Endodermal cell (in vitro differentiated cells): Measurements from ENCODE around the gene MTCL1. TPM values are rescaled to one million over a fixed set of nuclear protein-coding genes. Genes with fewer than 3 reads are reported as not detected.

Source experiments
- DNase-seq: peaks from one replicate; pipeline ENCODE4 v3.0.0-alpha.2; 2017
- H3K27ac ChIP-seq: 2 replicates; pipeline ENCODE4 v1.5.1; 2013; ENCODE audit warnings: mild to moderate bottlenecking, low read depth, low read length, moderate library complexity
- H3K27me3 ChIP-seq: 2 replicates; pipeline ENCODE4 v1.6.1; 2013; ENCODE audit warnings: mild to moderate bottlenecking, low read length, moderate library complexity; ENCODE audit not compliant: insufficient read depth, control insufficient read depth, poor library complexity, severe bottlenecking
- H3K36me3 ChIP-seq: 2 replicates; pipeline ENCODE4 v1.7.0; 2013; ENCODE audit warnings: mild to moderate bottlenecking, low read length, moderate library complexity; ENCODE audit not compliant: control insufficient read depth, insufficient read depth
- H3K4me1 ChIP-seq: one replicate; pipeline ENCODE4 v1.7.0; 2013; ENCODE audit warnings: low read length; ENCODE audit not compliant: control insufficient read depth, insufficient read depth
- H3K4me3 ChIP-seq: 2 replicates; pipeline ENCODE4 v1.5.1; 2013; ENCODE audit warnings: mild to moderate bottlenecking, low read length, moderate library complexity
- H3K9ac ChIP-seq: 2 replicates; pipeline ENCODE4 v1.6.1; 2013; ENCODE audit warnings: mild to moderate bottlenecking, low read length, moderate library complexity; ENCODE audit not compliant: poor library complexity, severe bottlenecking; ENCODE audit errors: extremely low read depth
- H3K9me3 ChIP-seq: 2 replicates; pipeline ENCODE4 v1.6.1; 2013; ENCODE audit warnings: mild to moderate bottlenecking, low read length, moderate library complexity; ENCODE audit not compliant: control insufficient read depth
- H3K27ac Mint-ChIP-seq: 2 replicates; pipeline ENCODE4 v1.8.0; 2020; ENCODE audit warnings: mixed read lengths
- H3K27me3 Mint-ChIP-seq: 2 replicates; pipeline ENCODE4 v1.8.0; 2021; ENCODE audit warnings: mild to moderate bottlenecking, mixed read lengths; ENCODE audit not compliant: insufficient read depth
- H3K36me3 Mint-ChIP-seq: 2 replicates; pipeline ENCODE4 v1.8.0; 2020; ENCODE audit warnings: low read depth, mixed read lengths
- H3K4me1 Mint-ChIP-seq: 2 replicates; pipeline ENCODE4 v1.8.0; 2020; ENCODE audit warnings: mixed read lengths
- H3K4me3 Mint-ChIP-seq: 2 replicates; pipeline ENCODE4 v1.8.0; 2020; ENCODE audit warnings: mild to moderate bottlenecking, moderate library complexity, mixed read lengths
- H3K9me3 Mint-ChIP-seq: 2 replicates; pipeline ENCODE4 v1.8.0; 2020; ENCODE audit warnings: mild to moderate bottlenecking, mixed read lengths
- CTCF ChIP-seq: fragments of 200-600 bp; sonication (generic); conservative IDR thresholded peaks from 2 replicates; pipeline ENCODE4 v1.5.0; 2021; ENCODE audit warnings: antibody characterized with exemption, mild to moderate bottlenecking
- WGBS, 2 experiments: methylation state at CpG; one replicate each; pipeline versions ENCODE4 v1.1.5 to v1.1.7; 2013; ENCODE audit warnings: missing lambda C conversion rate in 2 of 2, mixed read lengths in 1 of 2; ENCODE audit not compliant: insufficient coverage in 1 of 2, insufficient read length in 1 of 2; 5-methylcytosine and 5-hydroxymethylcytosine counted together
- total RNA-seq, 2 donors: library from RNA; stranded (reverse); fragmentation: NEBNext Ultra II Directional in 1 of 2; extraction: Animal tissue kit (Norgen Biotek cat#: 25700) in 1 of 2; gene quantifications; 2 replicates in 1 of 2; 3 replicates in 1 of 2; pipeline ENCODE4 v1.2.1, GENCODE V29; 2021

The MTCL1 gene
- total RNA-seq, 2 donors from 2014 or later, result 15.0 to 26.0 TPM

GRCh38 chr18:8833480-8833879 is 128.1 kb downstream of the MTCL1 start:
- no peak for TF ChIP-seq CTCF
- Mint-ChIP-seq H3K4me1 (no peaks in the 10 kb centered on the region), H3K36me3 (peaks cover 6% of the 10 kb centered on the region), H3K4me3 (no peak overlapping the region), H3K27ac (no peak overlapping the region), H3K9me3 (peaks cover 20% of the 10 kb centered on the region), H3K27me3 (no peaks in the 10 kb centered on the region)
- WGBS, 2 experiments, result 92 to 100% methylated on average over 1 to 2 of the region's 2 CpGs
- Histone ChIP-seq H3K27me3 (no peaks in the 10 kb centered on the region), H3K27ac (no peak overlapping the region), H3K9me3 (peaks cover 26% of the 10 kb centered on the region), H3K4me1 (no peaks in the 10 kb centered on the region), H3K4me3 (no peak overlapping the region), H3K9ac (no peak overlapping the region), H3K36me3 (no peaks in the 10 kb centered on the region)
- DNase-seq, result no peak

GRCh38 chr18:8834881-8835280 is 129.5 kb downstream of the MTCL1 start:
- Mint-ChIP-seq H3K4me3 (no peak overlapping the region), H3K36me3 (peaks cover 6% of the 10 kb centered on the region)

GRCh38 chr18:8835521-8835953 is 130.2 kb downstream of the MTCL1 start:
- H3K4me3 ChIP-seq, result no peak overlapping the region
- WGBS, 2 experiments, result 83 to 95% methylated on average over 2 to 3 of the region's 3 CpGs
- H3K27ac Mint-ChIP-seq, result no peak overlapping the region

More at GRCh38 chr18:8834881-8835280, 129.5 kb downstream of the MTCL1 start:
- DNase-seq, result no peak
- TF ChIP-seq CTCF, result no peak
- Histone ChIP-seq H3K4me3 (no peak overlapping the region), H3K36me3 (no peaks in the 10 kb centered on the region), H3K9ac (no peak overlapping the region), H3K4me1 (no peaks in the 10 kb centered on the region), H3K27me3 (no peaks in the 10 kb centered on the region), H3K27ac (no peak overlapping the region), H3K9me3 (peaks cover 26% of the 10 kb centered on the region)
- H3K4me1 Mint-ChIP-seq, result peaks cover 5% of the 10 kb centered on the region
- WGBS, 2 experiments, result 96 to 97% methylated on average over 6 of the region's 6 CpGs
- no peak overlapping the region for H3K27ac Mint-ChIP-seq
- H3K9me3 Mint-ChIP-seq, result peaks cover 20% of the 10 kb centered on the region
- no peaks in the 10 kb centered on the region for H3K27me3 Mint-ChIP-seq

More at GRCh38 chr18:8835521-8835953, 130.2 kb downstream of the MTCL1 start:
- Mint-ChIP-seq H3K4me1 (peaks cover 5% of the 10 kb centered on the region), H3K27me3 (no peaks in the 10 kb centered on the region), H3K36me3 (peaks cover 4% of the 10 kb centered on the region), H3K4me3 (no peak overlapping the region), H3K9me3 (peaks cover 20% of the 10 kb centered on the region)
- H3K9me3 ChIP-seq, result peaks cover 26% of the 10 kb centered on the region
- H3K27me3 ChIP-seq, result no peaks in the 10 kb centered on the region
- no peak for TF ChIP-seq CTCF
- no peak overlapping the region for H3K9ac ChIP-seq
- no peaks in the 10 kb centered on the region for H3K4me1 ChIP-seq
- no peak overlapping the region for H3K27ac ChIP-seq
- DNase-seq, result no peak
- no peaks in the 10 kb centered on the region for H3K36me3 ChIP-seq
